K562 (cell line): ENCODE measurements around the gene RGR.

Experiments used
- BRCA1 ChIP-seq, 2 experiments: fragments of 450-650 bp in 1 of 2; sonication (generic) in 1 of 2; formaldehyde crosslinking in 1 of 2; IDR thresholded peaks; 2 replicates each; pipeline versions ENCODE4 v1.5.0 to v1.6.1; 2017 to 2020; ENCODE audit warnings: mild to moderate bottlenecking in 1 of 2, missing genetic modification reagents in 1 of 2
- EZH2 ChIP-seq: IDR thresholded peaks from 2 replicates; pipeline ENCODE4 v1.6.1; 2012; ENCODE audit warnings: low read depth, mild to moderate bottlenecking, inconsistent platforms, low read length, borderline replicate concordance
- NCOA1 ChIP-seq: fragments of 450-650 bp; IDR thresholded peaks from 2 replicates; pipeline ENCODE4 v1.6.1; 2016; ENCODE audit warnings: low read depth
- NONO ChIP-seq, 2 experiments: fragments of 200-400 bp in 1 of 2; fragments of 450-650 bp in 1 of 2; formaldehyde crosslinking in 1 of 2; IDR thresholded peaks; 2 replicates each; pipeline ENCODE4 v1.6.1; 2017; ENCODE audit warnings: low read depth in 2 of 2, mild to moderate bottlenecking in 2 of 2, moderate library complexity in 2 of 2, low read length in 1 of 2
- SRSF1 ChIP-seq: fragments of 200-400 bp; formaldehyde crosslinking; IDR thresholded peaks from 2 replicates; pipeline ENCODE4 v1.6.1; 2017; ENCODE audit warnings: mild to moderate bottlenecking, low read depth, low read length, moderate library complexity
- TF ChIP-seq, protein P1 (sequence below): fragments of 200-800 bp; sonication (Bioruptor generic); IDR thresholded peaks from 2 replicates; pipeline ENCODE4 v1.6.1; 2017; ENCODE audit warnings: missing genetic modification characterization, missing compliant biosample characterization

DNA sequence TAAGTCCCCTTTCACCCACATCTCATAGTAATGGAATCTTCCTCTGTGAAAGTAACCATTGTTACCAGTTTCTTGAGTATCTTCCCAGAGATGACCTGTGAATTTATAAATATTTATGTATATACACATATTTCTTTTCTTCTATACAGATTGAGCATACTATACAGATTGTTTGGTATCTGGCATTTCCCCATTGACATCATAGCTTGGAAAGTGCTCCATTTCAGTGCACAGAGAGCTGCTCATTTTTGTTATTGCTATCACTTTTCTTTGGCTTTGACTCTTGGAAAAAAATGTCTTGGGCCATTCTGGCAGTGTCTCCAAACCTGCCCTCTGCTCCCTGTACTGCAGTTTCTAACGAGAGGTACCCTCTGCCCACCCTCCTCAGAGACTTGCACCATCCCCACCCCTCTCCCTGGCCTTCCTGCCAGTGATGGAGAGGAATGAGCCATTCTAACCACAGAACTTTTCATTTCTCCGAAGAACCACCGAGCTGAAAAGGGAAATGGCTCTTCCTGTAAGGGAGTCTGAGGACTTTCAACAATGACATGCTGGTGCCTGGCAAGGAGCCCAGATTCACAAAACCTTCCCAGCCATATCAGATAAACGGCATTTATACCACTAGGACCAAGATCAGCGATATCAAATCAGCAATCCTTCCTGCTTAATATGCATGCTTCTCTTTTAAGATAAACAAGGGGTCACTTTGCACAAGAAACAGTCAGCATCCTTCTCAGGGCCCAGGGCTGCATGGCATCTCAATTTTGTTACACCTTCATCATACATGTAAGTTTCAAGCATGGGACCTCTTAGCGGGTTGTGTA lies 63.8 kb downstream of the RGR start:
- TF ChIP-seq, protein P1, sequence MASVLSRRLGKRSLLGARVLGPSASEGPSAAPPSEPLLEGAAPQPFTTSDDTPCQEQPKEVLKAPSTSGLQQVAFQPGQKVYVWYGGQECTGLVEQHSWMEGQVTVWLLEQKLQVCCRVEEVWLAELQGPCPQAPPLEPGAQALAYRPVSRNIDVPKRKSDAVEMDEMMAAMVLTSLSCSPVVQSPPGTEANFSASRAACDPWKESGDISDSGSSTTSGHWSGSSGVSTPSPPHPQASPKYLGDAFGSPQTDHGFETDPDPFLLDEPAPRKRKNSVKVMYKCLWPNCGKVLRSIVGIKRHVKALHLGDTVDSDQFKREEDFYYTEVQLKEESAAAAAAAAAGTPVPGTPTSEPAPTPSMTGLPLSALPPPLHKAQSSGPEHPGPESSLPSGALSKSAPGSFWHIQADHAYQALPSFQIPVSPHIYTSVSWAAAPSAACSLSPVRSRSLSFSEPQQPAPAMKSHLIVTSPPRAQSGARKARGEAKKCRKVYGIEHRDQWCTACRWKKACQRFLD (CRISPR knock-in tag): no peak
- TF ChIP-seq SRSF1 (no peak), EZH2 (no peak), BRCA1 (IDR thresholded peaks at IDR 0.05) (no peak), BRCA1 (CRISPR knock-in tag; IDR thresholded peaks at IDR 0.05) (no peak), NONO (IDR thresholded peaks at IDR 0.05; ENCODE audit: low read depth in 2 of 2, low read length in 1 of 2) (no peak), NCOA1 (no peak)
